HG03025 (cell line): ENCODE measurements around the gene TFB1M.
"Not testable (repeated sequence)": the region's sequence is repeated elsewhere in the genome, so short reads cannot be mapped to it uniquely, and the experiment has no call there.

Experiments
- ATAC-seq: cut with Tn5 transposase; IDR thresholded peaks from one replicate; pipeline ENCODE4 v1.9.1; 2021; ENCODE audit warnings: mild to moderate bottlenecking, moderate library complexity; ENCODE audit not compliant: unreplicated experiment, low FRiP score

The TFB1M gene

DNA sequence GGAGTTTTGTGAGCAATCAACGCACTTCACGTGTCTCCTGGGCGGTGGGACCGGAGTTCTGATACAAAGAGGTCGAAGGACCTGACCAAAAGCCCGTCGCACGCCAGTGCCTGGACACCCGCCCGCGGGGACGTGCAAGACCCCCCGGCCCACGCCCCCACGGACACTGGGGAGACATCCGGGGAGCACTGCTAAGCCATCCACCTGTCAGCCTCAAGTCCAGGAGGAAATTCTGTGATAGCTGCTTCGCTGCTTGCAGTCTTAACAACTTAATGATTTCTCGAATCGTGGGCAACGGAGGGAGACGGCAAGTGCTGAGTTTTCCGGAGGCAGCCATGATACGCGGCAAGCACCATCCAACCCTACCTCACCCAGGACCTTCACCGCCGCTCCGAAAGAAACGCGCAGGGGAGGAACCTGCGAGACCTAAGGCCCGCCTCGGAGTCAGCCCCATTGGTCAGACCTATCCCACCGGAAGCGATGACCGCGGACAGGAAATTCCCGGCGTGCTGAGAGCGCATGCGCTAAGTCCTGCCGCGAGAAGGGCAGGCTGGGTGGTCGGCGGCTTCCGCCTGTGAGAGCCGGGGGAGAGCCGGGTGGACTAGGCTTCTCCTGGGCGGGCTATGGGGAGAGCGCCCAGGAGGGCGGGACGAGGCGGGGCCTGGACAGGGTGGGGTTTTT is at the start of gene TFB1M:
TFB1M (minus strand) TSS at position 393 of the 681 bp plus-strand sequence; CDS start at position 337, 56 bp downstream.
- peak; percentile 97 for ATAC-seq

DNA sequence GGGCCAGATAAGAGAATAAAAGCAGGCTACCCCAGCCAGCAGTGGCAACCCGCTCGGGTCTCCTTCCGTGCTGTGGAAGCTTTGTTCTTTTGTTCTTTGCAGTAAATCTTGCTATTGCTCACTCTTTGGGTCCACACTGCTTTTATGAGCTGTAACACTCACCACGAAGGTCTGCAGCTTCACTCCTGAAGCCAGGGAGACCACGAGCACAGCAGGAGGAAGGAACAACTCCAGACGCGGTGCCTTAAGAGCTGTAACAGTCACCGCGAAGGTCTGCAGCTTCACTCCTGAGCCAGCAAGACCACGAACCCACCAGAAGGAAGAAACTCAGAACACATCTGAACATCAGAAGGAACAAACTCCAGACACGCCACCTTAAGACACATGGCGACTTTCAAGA is 49.7 kb upstream of the TFB1M start:
- not testable (repeated sequence) for ATAC-seq

- ATAC-seq = not testable (repeated sequence)
Observed at GRCh38 chr6:155362968-155363632, 48.8 kb upstream of the TFB1M start.

DNA sequence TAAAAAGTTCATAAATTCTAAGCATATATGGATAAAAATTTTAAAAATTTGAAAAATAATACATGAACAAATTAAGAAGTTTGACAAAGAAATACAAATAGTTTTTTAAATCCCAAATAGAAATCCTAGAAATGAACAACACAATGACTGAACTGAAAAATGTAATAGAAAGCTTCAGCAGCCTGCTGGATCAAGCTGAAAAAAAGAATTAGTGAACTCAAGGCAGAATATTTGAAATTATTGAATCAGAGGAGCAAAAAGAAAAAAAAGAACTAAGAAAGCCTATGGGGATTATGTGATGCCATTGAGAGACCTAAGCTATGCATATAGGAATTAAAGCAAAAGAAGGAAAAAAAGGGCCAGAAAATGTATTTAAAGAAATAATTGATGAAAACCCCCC is 39.9 kb upstream of the TFB1M start:
- ATAC-seq = no peak

DNA sequence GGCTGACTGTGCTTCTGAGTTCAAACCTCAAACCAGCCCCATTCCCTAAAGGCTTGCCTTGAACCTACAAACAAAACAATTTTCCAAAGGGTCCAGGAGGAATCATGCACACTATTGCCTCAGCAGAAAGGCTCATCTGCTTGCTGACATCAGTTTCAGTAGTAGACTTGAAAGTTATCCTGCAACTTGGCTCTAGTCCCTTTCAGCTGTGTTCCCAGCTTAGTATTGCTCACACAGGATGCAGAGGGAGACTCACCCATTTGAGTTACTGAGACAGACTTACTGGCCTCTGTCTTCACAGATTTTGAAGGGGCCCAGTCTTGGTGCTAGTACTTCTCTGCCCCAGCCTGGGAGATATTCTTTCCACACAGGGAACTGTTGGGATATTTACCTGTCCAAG is 38.5 kb upstream of the TFB1M start:
- ATAC-seq = no peak

GRCh38 chr6:155352130-155352420 is 37.8 kb upstream of the TFB1M start:
- no peak for ATAC-seq

- peak; percentile 87 for ATAC-seq
Observed at GRCh38 chr6:155351273-155352129, 37.2 kb upstream of the TFB1M start.

DNA sequence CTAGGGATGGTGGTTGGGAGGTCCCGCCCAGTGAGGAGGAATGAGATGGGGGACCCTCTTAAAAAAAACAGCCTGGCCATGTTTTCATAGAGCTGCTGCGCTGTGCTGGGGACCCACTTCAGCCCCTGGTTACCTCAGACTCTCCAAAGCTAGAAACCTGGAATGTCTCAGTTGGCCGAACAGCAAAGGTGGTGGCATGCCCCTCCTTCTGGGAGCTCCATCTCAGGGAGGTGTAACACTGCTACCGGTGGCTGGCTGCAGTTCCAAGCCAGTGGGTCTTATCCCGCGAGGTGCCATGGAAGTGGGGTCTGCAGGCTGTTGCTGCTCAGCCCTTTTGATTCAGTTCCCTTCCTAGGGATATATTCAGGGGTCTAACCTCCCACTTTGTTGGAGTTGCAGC is 35.7 kb upstream of the TFB1M start:
- no peak for ATAC-seq

DNA sequence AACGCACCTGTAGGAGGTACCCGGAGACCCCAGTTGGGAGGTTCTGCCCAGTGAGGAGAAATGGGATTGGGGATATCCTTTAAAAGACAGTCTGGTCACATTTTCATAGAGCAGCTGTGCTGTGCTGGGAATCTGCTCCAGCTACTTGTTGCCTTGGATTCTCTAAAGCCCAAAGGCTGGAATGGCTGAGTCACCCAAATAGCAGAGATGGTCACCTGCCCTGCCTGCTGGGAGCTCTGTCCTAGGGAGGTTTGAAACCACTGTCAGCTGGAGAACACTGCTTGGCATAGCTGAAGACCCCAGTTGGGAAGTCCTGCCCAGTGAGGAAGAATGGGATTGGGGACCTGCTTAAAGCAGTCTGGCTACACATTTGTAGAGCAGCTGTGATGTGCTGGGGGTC is 34.8 kb upstream of the TFB1M start:
- ATAC-seq = no peak

DNA sequence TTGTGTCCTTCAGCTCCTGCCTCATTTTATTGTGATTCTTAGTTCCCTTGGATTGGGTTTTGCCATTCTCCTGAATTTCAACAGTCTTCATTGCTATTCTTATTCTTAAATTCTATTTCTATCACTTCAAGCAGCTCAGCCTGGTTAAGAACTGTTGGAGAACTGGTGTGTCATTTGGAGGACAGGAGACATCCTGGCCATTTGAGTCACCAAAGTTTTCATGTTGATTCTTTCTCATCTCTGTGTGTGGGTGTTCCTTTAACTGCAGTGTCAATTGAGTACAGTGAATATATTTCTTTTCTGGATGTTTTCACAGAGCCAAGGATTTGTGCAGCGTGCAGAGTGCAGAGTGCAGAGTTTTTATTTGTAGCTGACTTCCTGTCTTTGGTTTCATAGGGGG is 33.5 kb upstream of the TFB1M start:
- ATAC-seq = no peak

DNA sequence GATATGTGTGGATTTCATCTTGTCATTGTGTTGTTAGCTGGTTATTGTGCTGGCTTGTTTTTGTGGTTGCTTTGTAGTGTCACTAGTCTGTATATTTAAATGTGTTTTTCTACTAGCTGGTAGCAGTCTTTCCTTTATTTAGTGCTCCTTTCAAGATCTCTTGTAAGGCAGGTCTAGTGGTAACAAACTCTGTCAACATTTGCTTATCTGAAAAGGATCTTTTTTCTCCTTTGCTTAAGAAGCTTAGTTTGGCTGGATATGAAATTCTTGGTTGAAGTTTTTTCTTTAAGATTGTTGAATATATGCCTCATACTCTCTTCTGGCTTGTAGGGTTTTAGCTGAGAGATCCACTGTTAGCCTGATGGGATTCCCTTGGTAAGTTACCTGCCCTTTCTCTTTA is 32.7 kb upstream of the TFB1M start:
- ATAC-seq = no peak

GRCh38 chr6:155344341-155345006 is 30.2 kb upstream of the TFB1M start:
- ATAC-seq = no peak

- peak; percentile 63 for ATAC-seq
Observed at GRCh38 chr6:155341130-155341828, 27.0 kb upstream of the TFB1M start.

GRCh38 chr6:155340464-155341129 is 26.3 kb upstream of the TFB1M start:
- peak; percentile 48 for ATAC-seq

GRCh38 chr6:155339929-155340328 is 25.6 kb upstream of the TFB1M start:
- not testable (repeated sequence) for ATAC-seq

- ATAC-seq = not testable (repeated sequence)
Observed at GRCh38 chr6:155338237-155338636, 24.0 kb upstream of the TFB1M start.

DNA sequence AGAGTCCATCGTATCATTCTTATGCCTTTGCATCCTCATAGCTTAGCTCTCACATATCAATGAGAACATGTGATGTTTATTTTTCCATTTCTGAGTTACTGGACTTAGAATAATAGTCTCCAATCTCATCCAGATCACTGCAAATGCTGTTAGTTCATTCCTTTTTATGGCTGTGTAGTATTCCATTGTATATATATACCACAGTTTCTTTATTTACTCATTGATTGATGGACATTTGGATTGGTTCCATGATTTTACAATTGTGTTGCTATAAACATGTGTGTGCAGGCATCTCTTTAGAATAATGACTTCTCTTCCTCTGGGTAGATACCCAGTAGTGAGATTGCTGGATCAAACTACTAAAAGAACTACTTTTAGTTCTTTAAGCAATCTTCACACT is 21.0 kb upstream of the TFB1M start:
- no peak for ATAC-seq

DNA sequence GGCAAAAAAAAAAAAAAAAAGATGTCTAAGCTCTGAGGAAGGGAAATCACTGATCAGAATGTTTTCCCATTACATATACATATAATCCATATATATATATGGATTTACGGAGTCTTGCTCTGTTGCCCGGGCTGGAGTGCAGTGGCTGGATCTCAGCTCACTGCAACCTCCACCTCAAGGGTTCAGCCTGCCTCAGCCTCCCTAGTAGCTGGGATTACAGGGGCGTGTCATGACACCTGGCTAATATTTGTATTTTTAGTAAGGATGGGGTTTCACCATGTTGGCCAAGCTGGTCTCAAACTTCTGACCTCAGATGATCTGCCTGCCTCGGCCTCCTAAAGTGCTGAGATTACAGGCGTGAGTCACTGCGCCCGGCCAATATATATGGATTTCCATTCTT is 19.8 kb upstream of the TFB1M start:
- ATAC-seq = not testable (repeated sequence)

DNA sequence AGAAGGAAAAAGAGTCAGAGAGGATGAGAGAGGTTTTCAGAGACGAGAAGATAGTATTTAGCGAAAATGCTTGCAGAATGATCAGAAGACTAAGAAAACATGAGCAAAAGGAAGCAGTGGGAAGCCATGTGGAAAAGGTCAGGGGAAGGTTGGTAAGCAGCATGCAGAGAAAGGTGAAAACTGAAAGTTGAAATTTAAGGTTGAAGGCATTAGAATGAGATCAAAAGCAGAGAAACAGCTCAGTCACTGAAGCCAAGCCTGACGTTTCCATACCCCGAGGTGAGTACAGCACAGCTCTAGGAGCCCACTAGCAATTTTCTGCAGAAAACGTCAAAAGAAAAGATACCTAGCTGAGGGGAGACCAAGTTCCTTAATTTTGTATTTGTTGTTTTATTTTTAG is 19.1 kb upstream of the TFB1M start:
- peak; percentile 66 for ATAC-seq

- ATAC-seq = no peak
Observed at GRCh38 chr6:155330922-155331321, 16.6 kb upstream of the TFB1M start.
